DND-41 (cell line): Measurements from ENCODE around the gene USP34.
"Not testable (repeated sequence)": the region's sequence is repeated elsewhere in the genome, so short reads cannot be mapped to it uniquely, and the experiment has no call there.

Experiments
- ATAC-seq: fragments of 200-7000 bp; cut with Tn5 transposase; 3 replicates; pipeline ENCODE4 v1.9.1; 2021; ENCODE audit warnings: low read depth; ENCODE audit not compliant: insufficient read depth
- DNase-seq: peaks from one replicate; pipeline ENCODE4 v3.0.0-alpha.2; 2020
- H2AFZ ChIP-seq: 2 replicates; pipeline ENCODE4 v1.6.0; 2012; ENCODE audit warnings: low read depth, low read length
- H3K27ac ChIP-seq: 2 replicates; pipeline ENCODE4 v1.5.1; 2012; ENCODE audit warnings: low read length, inconsistent platforms
- H3K27me3 ChIP-seq: fragments of 200-600 bp; sonication (generic); 2 replicates; pipeline ENCODE4 v1.6.0; 2012; ENCODE audit warnings: low read length, mild to moderate bottlenecking, inconsistent platforms; ENCODE audit not compliant: insufficient read depth, poor library complexity
- H3K36me3 ChIP-seq: 2 replicates; pipeline ENCODE4 v1.5.1; 2012; ENCODE audit warnings: low read length, inconsistent platforms; ENCODE audit not compliant: insufficient read depth
- H3K4me1 ChIP-seq: 2 replicates; pipeline ENCODE4 v1.5.1; 2012; ENCODE audit warnings: mild to moderate bottlenecking, low read length; ENCODE audit not compliant: insufficient read depth
- H3K4me2 ChIP-seq: 2 replicates; pipeline ENCODE4 v1.6.0; 2012; ENCODE audit warnings: mild to moderate bottlenecking, moderate library complexity, low read length, inconsistent platforms; ENCODE audit not compliant: insufficient read depth
- H3K4me3 ChIP-seq, 2 experiments: fragments of 200-600 bp in 1 of 2; shearing (Covaris generic) in 1 of 2; 2 replicates each; pipeline ENCODE4 v1.5.1; 2012 to 2016; ENCODE audit warnings: inconsistent platforms in 2 of 2, low read length in 2 of 2, mild to moderate bottlenecking in 2 of 2, low read depth in 1 of 2, moderate library complexity in 1 of 2
- H3K79me2 ChIP-seq: 2 replicates; pipeline ENCODE4 v1.6.0; 2012; ENCODE audit warnings: low read length, inconsistent platforms; ENCODE audit not compliant: insufficient read depth
- H3K9ac ChIP-seq: 2 replicates; pipeline ENCODE4 v1.6.0; 2012; ENCODE audit warnings: low read depth, mild to moderate bottlenecking, inconsistent platforms, low read length, moderate library complexity
- H3K9me3 ChIP-seq: 2 replicates; pipeline ENCODE4 v1.5.1; 2012; ENCODE audit warnings: low read length, moderate library complexity, mild to moderate bottlenecking, inconsistent platforms; ENCODE audit not compliant: insufficient read depth, severe bottlenecking
- H4K20me1 ChIP-seq: 2 replicates; pipeline ENCODE4 v1.6.0; 2012; ENCODE audit warnings: low read length; ENCODE audit not compliant: insufficient read depth
- CTCF ChIP-seq: IDR thresholded peaks from 2 replicates; pipeline ENCODE4 v1.5.1; 2012; ENCODE audit warnings: borderline replicate concordance, low read length, moderate library complexity, mild to moderate bottlenecking; ENCODE audit not compliant: poor library complexity, severe bottlenecking; ENCODE audit errors: extremely low read depth
- EZH2 ChIP-seq: IDR thresholded peaks from 3 replicates; pipeline ENCODE4 v1.6.1; 2012; ENCODE audit warnings: borderline replicate concordance, low read depth, mild to moderate bottlenecking, moderate library complexity, low read length, inconsistent platforms; ENCODE audit not compliant: severe bottlenecking

The USP34 gene

DNA sequence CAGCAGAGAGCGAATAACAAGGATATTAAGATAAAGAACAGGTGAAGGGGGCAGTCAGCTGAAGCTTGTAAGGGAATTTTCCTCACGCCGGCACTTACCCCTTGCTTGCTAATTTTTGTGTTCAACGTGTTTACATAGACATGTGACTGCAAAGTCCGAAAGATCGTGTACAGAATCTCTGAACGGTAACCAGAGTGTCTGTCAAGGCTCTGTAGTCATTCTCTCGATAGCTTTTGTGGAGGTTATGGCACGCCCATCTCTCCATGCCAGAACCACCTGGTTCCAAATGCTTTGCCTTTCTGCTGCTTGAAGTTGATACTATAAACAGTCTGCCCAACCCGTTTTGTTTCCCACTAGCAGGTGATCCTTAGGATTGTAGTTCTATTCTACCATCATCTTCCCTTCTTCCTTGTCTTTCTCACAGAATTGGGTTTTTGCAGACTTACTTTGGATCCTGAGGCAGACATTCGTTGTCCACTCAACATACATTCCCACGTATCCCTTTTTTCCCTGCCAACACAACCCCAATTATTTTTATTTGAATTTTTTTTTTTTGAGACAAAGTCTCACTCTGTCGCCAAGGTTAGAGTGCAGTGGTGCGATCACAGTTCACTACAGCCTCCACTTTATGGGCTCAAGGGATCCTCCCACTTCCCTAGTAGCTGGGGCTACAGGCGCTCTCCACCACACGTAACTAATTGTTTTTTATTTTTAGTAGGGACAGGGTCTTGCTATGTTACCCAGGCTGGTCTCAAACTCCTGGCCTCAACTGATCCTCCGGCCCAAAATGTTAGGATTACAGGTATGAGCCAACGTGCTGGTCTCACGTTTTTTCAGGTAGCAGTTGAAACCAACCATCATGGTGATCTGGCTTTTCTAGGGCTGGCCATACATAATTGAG is 1.3 kb upstream of the USP34 start:
- TF ChIP-seq EZH2 (no peak), CTCF (no peak)
- H3K27me3 ChIP-seq: no peaks in the 10 kb centered on the region
- peak overlapping the region; percentile 85 for H3K4me2 ChIP-seq
- ATAC-seq (no peak), DNase-seq (peak; percentile 41)
- no peaks in the 10 kb centered on the region for H3K9me3 ChIP-seq
- peak overlapping the region; percentile 97 for H2AFZ ChIP-seq
- peaks cover 49% of the 10 kb centered on the region for H3K79me2 ChIP-seq
- H3K4me1 ChIP-seq: peaks cover 34% of the 10 kb centered on the region
- H3K9ac ChIP-seq: peak overlapping the region; percentile 92
- H3K27ac ChIP-seq: peak overlapping the region; percentile 97
- peaks cover 22% of the 10 kb centered on the region for H3K36me3 ChIP-seq
- peak overlapping the region; percentile 67 to 69; a peak in 3 of 4 replicates for H3K4me3 ChIP-seq
- peaks cover 13% of the 10 kb centered on the region; the same call in 1 of the 2 replicates for H4K20me1 ChIP-seq

DNA sequence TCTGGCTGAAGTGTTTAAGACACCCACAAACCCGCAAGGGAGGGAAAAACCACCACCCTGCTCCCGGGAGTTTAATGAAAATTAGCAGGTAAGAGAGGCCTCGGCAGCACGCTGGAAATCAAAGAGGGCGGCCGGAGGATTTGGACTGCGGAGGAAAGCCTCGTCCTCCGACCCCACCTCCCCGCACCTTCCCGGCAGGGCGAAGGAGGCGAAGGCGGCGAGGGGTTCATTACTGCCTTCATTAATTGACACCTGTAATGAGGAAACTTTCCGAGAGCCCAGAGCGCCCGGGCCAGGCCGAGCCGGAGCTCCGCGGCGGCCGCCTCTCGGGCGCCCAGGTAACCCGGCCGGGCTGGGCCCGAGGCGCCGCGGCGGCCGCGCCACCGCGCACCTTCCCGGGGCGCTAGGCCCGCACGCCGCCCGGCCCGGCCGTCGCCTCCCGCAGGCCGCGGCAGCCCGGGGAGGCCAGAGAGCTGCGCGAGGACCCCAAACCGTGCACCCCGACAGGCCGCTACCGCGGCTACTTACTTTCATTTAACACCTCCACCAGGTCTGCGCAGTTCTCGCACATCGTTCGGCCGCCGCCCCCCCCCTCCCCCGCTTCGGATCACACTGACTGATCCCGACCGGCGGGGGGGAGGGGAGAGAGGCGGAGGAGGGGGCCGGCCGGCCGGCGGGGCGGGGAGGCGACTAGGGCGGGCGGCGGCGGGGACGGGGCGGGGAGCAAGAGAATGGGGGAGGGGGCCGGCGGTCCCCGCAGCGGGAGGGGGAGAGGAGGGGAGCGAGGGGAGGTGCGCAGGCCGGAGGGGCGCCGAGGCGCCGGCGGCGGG is 550 bp downstream of the USP34 start:
- H3K27ac ChIP-seq: peak overlapping the region; percentile 70
- peak overlapping the region; percentile 71 for H2AFZ ChIP-seq
- ATAC-seq (peak; percentile 48), DNase-seq (peak; percentile 83)
- peaks cover 19% of the 10 kb centered on the region; the same call in 1 of the 2 replicates for H4K20me1 ChIP-seq
- peak overlapping the region; percentile 79 for H3K4me2 ChIP-seq
- no peaks in the 10 kb centered on the region for H3K27me3 ChIP-seq
- TF ChIP-seq CTCF (no peak), EZH2 (no peak)
- H3K36me3 ChIP-seq: peaks cover 17% of the 10 kb centered on the region; the same call in 1 of the 2 replicates
- peak overlapping the region; percentile 80 to 94 for H3K4me3 ChIP-seq
- H3K9ac ChIP-seq: peak overlapping the region; percentile 92
- peaks cover 34% of the 10 kb centered on the region for H3K4me1 ChIP-seq
- peaks cover 67% of the 10 kb centered on the region for H3K79me2 ChIP-seq
- H3K9me3 ChIP-seq: no peaks in the 10 kb centered on the region

- ATAC-seq (no peak), DNase-seq (no peak)
- H3K36me3 ChIP-seq: peaks cover 17% of the 10 kb centered on the region; the same call in 1 of the 2 replicates
- peak overlapping the region; percentile 71 for H2AFZ ChIP-seq
- peaks cover 75% of the 10 kb centered on the region for H3K79me2 ChIP-seq
- peaks cover 34% of the 10 kb centered on the region for H3K4me1 ChIP-seq
- no peak for TF ChIP-seq CTCF
- TF ChIP-seq EZH2: no peak
- H4K20me1 ChIP-seq: peaks cover 20% of the 10 kb centered on the region; the same call in 1 of the 2 replicates
- peak overlapping the region; percentile 70 for H3K27ac ChIP-seq
- no peaks in the 10 kb centered on the region for H3K27me3 ChIP-seq
- peak overlapping the region; percentile 80 to 94 for H3K4me3 ChIP-seq
- peak overlapping the region; percentile 92 for H3K9ac ChIP-seq
- no peaks in the 10 kb centered on the region for H3K9me3 ChIP-seq
- peak overlapping the region; percentile 79 for H3K4me2 ChIP-seq
These were observed 1.3 kb downstream of the USP34 start for GRCh38 chr2:61469424-61470121.

- not testable (repeated sequence) for H3K27ac ChIP-seq, H3K27me3 ChIP-seq, H2AFZ ChIP-seq, ATAC-seq, DNase-seq, H3K9me3 ChIP-seq
- H3K4me2 ChIP-seq: peak overlapping the region; percentile 79
- peaks cover 31% of the 10 kb centered on the region for H4K20me1 ChIP-seq
- peaks cover 88% of the 10 kb centered on the region for H3K79me2 ChIP-seq
- H3K9ac ChIP-seq: peak overlapping the region; percentile 92; the same call in 1 of the 2 replicates
- peaks cover 40% of the 10 kb centered on the region for H3K4me1 ChIP-seq
- H3K36me3 ChIP-seq: peaks cover 17% of the 10 kb centered on the region; the same call in 1 of the 2 replicates
- peak overlapping the region in 1 of 2 experiments; percentile 8; a peak in 1 of 4 replicates for H3K4me3 ChIP-seq
These were observed 2.7 kb downstream of the USP34 start for GRCh38 chr2:61468231-61468630.
